HG03354 (cell line): Measurements from ENCODE around the gene MAN1B1.
"Not testable (repeated sequence)": the region's sequence is repeated elsewhere in the genome, so short reads cannot be mapped to it uniquely, and the experiment has no call there.

ENCODE experiments used
- ATAC-seq: cut with Tn5 transposase; IDR thresholded peaks from one replicate; pipeline ENCODE4 v1.9.1; 2021; ENCODE audit warnings: mild to moderate bottlenecking; ENCODE audit not compliant: unreplicated experiment, poor library complexity, severe bottlenecking

MAN1B1 gene

DNA sequence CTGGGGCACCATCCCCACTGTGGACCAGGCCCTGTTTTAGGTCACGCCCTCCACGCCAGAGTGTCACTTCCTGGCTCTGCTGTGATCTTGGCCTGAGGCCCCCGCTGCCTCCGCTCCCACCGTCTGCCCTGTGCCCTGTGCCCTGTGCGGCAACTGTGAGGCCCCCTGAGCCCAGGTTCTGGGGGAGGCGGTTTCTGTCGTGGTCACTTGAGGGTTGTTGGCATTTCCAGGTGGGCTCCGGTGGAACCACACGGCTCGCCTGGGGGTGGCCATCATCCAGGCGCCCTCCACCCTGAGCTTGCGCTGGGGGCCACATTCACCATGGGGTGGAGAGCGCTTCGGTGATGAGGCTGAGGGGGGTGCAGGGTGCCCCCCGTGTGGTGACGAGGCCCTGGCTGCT is 21.2 kb downstream of the MAN1B1 start:
- no peak for ATAC-seq

DNA sequence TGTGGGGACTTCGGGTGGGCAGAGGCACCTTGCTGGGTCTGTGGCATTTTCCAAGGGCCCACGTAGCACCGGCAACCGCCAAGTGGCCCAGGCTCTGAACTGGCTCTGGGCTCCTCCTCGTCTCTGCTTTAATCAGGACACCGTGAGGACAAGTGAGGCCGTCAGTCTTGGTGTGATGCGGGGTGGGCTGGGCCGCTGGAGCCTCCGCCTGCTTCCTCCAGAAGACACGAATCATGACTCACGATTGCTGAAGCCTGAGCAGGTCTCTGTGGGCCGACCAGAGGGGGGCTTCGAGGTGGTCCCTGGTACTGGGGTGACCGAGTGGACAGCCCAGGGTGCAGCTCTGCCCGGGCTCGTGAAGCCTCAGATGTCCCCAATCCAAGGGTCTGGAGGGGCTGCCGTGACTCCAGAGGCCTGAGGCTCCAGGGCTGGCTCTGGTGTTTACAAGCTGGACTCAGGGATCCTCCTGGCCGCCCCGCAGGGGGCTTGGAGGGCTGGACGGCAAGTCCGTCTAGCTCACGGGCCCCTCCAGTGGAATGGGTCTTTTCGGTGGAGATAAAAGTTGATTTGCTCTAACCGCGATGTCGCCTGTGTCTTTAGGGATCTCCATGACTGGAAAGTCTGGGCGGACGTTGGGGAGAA is 21.9 kb downstream of the MAN1B1 start:
- ATAC-seq: no peak

DNA sequence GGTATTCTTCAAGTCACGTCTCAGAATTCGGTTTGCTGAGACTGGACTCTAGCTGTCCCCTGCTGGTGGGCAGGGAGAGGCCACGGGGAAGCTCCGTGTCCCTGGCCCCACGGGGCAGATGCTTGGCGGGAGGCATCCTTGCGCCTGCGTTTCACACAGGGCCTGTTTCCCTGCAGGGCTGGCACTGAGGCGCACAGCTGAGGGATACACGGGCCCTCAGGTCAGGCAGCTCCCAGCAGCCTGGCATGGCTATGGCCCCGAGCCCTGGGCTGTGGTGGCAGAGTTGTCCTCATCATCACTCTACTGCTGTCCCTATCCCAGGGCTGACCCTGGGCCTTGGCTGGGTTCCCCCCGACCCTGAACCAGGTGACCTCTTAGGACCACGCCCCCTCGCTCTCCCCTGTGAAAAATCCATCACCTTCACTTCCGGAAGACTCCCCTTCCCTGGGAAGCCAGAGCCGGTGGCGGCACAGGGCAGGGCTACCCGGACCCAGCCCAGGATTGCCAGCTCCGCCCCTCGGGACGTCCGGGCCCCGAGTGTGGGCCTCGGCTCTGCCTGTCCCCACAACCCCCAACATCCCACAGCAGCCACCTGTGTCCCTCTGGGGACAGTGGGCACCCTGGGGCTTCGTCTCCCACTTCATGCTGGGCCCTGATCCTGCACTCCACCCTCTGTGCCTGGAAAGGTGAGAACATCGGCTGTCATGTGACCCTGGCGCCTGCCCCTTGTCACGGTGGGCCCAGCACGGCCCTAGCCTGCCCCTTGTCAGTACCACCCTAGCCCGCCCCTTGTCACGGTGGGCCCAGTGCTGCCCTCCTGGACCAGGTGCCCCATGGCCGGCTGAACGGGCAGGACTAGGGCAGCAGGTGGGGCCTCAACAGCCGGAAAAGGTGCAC is 22.7 kb downstream of the MAN1B1 start:
- no peak for ATAC-seq

DNA sequence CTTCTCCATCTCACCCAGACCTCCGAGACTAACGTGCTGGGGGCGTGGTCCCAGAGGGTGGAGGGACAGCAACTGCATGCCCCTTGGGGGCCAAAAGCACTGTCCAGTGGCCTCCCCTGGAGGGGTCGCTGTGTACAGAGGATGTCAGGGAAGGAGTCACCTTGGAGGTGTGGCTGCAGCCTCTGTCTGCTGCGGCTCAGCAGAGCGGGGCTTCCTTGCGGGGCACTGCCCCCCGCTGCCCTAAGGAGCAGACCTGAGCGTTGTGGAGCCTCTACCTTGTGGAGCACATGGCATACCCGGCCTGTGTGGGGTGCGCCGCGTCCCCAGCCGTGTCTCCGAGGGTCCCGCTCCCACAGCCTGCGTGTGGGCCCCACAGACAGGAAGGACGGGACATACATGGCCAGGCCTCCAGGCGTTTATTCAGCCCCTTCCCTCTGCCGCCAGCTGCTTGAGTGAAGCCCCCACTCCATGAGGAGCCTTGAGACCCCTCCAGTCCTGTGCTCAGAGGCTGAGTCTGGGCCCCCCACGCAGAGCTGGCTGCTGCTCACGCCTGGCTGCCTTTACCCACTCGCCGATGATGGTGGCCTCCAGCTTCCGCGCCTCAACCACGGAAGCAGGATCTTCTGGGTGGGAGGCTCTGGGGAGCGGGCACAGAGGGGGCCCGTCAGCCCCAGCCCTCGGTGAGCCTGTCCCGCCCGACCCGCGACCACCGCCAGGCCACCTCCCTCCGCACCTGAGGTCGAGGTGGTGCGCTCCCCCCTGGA is 23.5 kb downstream of the MAN1B1 start:
- no peak for ATAC-seq

DNA sequence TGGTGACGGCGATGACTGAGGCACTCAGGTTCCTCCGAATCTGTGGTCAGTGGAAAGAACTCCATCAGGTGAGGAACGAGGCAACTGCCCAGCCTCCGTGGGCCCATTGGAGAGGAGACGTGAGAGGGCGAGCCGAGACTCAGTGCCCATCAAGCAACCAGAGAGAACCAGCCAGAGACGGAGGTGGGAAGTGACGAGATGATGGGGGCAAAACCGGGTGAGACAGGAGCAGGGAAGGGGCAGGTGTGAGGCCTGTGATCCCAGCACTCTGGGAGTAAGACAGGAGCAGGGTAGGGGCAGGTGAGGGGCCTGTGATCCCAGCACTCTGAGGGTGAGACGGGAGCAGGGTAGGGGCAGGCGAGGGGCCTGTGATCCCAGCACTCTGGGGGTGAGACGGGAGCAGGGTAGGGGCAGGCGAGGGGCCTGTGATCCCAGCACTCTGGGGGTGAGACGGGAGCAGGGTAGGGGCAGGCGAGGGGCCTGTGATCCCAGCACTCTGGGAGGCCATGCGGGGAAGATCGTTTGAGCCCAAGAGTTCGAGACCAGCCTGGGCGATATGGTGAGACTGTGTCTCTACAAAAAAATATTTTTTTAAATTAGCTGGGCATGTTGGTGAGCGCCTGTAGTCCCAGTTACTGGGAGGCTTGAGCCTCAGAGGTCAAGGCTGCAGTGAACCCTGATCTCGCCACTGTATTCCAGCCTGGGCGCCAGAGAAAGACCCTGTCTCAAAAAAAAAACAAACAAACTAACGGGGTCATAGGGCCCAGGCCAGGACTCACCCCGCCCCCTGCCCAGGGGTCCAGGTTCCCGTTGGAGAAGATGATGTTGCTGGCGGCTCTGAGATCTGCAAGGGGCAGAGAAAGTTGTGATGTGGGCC is 24.4 kb downstream of the MAN1B1 start:
- no peak for ATAC-seq

DNA sequence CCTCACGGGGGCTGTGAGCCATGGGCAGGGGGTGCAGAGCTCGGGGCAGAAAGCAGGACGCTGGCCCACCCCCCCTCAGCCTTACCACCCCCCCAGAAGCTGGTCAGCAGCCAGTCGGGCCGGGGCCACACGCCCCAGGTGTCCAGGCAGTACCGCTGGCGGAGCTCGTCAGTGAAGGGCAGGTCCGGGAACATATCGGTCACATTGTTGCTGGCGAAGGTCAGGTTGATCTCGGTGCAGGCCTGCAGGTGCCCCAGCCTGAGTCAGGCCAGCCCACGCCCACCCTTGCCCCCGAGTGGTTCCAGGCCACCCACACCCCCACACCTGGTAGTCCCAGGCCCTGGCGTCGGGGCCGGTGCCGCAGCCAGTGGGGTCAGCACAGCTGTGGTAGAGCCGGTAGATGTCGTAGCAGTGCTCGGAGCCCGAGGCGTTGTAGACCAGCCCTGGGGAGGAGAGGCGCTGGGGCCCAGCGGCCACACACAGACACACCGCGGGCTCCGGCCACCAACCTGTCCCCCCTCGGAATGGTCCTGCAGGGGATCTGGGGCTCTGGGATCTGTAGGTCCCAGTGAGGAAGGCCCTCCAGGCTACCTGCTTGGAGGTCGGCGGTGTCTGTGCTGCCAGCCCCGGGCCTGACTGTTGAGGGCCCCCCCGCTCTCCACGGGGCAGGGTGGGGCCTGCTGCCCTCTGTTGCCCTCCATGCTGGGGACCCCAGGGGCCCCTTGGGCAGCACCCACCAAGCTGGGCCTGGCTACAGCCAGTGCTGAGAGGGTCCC is 25.2 kb downstream of the MAN1B1 start:
- ATAC-seq: no peak

DNA sequence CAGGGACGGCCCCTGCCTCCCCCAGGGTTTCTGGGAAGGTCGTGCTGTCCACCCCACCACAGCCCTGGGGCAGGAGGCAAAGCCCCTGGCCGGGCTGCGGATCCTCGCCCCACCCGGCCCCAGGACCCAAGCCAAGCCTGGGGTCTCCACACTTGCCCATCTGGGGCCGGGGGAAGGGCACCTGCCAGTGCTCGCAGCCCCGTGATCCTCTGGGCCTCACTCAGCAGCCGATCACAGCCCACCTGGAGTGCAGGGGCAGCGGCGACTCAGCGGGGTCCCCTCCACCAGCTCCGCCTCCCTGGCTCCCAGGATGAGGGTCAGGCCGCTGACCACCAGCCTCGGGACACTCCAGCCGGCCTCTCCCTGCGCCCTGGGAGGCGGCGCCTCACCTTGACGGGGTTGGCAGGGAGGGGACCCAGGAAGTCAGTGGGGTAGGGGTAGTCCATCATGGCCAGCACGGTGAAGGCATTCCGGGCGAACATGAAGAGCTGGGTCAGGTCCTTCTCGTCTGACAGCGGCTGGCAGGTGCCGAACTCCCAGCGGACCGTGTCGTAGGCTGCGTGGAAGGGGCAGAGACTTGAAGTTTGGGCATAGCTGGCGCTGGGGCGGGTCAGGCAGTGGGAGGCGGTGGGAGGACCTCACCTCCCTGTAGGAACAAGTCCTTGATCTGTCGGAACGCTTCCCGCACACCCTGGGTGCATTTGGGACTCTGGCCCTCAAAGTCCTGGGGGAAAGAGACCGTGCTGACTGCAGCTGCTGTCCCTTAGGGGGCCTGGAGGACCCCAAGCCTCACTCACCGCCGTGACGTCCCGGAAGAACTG is 26.0 kb downstream of the MAN1B1 start:
- ATAC-seq: no peak

DNA sequence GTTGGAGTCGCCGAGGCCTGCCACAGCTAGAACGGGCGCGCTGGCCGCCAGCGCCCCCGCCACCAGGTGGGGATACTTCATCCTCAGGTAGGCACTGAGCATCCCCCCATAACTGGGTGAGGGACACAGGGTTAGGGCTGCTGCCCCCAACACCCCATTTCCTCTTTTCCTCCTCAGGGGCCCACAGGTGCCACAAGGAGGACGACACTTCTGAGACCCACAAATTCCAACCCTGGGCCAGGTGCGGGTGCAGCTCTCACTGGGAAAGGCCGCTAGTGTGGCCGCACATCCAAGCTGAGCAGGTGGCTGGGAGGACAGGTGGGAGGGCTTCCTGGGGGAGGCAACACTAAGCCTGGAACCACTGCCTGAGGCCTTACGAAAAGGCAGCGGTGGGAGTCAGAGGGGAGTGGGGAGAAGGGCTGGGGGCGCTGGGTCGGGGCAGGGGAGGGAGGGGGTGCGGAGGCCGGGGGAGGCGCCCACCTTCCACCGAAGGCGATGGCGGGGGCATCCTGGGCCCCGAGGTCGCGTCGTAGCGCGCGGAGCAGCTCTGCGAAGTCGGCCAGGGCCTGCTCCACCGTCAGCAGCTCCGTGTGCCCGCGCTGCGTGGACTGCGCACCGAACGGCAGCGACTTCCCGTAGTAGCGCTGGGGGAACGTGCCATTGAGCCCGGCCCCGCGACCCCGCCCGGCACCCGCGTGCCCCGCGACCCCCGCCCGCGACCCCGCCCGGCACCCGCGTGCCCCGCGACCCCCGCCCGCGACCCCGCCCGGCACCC is 26.8 kb downstream of the MAN1B1 start:
- no peak for ATAC-seq

DNA sequence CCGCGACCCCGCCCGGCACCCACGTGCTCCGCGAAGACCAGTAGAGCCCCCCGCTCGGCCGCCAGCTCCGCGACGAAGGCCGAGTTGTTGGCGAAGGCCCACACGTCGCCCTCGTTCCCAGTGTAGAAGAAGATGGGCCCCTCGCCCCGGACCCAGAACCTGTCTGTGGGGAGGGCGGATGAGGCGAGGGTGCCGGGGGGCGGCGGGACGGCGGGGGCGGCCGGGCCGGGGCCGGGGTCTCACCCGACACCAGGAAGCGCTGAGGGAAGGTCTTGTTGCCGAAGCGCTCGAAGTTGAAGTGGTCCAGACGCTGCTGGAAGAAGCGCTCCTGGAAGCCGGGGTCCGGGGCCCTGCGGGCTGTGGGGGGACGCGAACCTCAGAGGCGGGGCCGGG is 27.4 kb downstream of the MAN1B1 start:
- ATAC-seq: peak; percentile 18

DNA sequence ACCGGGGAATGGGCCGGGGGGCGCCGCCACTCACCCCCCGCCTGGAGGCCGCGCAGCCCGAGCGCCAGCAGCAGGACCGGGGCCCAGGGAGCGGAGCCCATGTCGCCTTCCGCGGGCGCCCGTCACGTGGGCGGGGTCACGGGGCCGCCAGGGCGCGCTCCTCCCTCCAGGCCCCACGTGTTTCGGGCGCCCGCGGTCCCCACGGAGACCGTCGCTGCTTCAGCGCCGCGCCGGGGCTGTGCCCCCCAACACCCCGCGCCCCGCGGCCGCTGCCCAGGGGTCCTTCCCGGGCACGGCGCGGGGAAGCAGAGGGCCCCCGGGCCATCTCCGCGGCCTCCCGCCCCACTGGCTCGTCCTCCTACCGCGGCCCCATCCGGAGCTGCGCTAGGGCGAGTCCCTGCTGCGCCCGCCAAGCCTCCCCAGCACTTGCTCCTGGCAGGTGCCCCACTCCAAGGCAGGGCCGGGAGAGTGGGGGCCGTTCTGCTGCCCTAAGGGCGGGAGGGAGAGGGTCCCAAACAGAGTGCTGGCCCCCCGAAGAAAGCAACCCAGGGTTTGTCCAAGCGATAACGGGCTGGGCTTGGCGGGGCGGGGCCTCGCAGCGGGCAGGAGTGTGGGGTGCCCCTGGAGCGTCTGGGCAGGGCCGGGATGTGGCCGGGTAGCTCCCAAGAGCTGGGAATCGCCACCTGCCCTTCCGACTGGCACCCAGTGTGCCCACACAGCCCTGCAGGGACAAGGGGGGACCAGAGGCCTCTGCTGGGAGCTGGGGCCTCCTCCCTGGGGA is 28.0 kb downstream of the MAN1B1 start, which contains the start of gene DPP7:
TSS of gene DPP7 (minus strand) at position 121 of the 781 bp plus-strand sequence. CDS start at position 101, 20 bp downstream.
- peak; percentile 71 for ATAC-seq

DNA sequence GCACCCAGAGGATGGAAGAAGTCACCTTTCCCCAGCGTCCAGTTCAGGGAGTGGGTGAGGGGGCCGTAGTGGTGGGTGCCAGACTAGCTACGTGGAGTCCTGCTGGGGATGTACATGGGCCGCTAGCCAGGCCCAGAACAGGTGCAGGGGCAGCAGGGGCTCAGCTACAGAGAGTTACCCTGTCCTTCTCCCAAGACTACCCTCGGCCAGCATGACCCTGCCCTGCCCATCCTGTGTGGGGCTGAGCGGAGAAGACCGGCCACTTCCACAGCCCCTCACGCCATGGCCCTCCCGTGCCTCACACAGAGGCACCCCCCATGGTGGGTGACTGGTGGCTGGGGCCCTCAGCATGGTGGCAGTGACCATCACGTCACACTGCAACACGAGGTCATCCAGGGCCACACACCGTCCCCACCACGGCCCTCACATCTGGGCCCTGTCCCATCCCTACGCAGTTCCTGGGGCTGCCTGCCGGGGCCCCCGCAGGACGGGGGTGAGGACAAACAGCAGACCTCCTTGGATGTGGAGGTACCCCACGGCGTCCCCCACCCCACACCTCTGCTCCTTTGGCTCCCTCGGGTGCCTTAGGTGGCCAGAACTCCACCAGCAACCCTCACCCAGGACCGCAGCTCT is 28.7 kb downstream of the MAN1B1 start:
- ATAC-seq: no peak

DNA sequence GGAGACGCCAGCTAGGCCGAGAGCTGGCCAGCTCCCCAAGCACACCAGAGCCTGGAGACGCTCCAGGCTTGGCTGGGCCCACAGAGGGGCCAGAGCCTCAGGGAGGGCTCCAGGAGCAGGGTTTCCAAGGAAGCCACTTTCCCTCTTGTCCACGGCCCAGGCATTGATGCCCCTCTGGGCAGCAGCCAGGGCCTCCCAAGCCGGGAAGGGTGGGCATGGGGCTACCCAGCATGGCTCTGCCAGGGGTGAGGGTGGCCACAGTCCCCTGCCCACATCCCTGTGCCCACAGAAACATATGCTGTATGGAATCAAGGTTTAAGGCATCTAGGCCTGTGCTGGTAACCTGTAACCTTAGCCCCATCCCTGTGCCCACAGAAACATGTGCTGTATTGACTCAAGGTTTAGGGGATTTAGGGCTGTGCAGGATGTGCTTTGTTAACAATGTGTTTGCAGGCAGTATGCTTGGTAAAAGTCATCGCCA is 29.3 kb downstream of the MAN1B1 start:
- ATAC-seq: no peak

DNA sequence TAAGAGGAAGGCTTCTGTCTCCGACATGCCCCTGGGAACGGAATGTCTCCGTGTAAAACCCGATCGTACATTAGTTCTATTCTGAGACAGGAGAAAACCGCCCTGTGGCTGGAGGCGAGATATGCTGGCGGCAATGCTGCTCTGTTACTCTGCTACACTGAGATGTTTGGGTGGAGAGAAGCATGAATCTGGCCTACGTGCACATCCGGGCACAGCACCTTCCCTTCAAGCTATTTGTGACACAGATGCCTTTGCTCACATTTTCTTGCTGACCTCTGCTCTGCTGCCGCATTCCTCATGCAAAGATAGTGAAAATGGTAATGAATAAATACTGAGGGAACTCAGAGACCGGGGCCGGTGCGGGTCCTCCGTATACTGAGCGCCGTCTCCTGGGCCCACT is 29.9 kb downstream of the MAN1B1 start:
- ATAC-seq: no peak

DNA sequence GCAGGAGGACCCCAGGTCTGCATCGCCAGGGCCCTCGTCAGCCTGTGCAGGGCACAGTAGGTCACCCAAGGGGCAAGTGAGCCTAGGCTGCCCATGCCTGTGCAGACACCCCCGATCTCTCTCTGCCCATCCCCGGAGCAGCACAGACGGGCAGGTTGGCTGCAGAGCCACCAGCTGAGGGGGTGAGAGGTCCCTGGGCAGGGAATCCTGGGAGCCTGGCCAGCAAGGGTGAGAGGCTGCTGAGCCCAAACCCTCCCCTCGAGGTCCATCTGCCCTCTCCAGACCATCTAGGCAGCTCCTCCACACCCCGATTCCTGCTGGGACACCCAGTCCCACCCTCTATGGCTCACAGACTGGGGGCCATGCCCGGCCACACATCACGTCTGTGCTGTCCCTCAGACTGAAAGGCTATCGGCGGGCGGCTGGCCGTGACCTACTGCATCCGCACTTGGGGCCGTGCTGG is 30.5 kb downstream of the MAN1B1 start:
- ATAC-seq: no peak

DNA sequence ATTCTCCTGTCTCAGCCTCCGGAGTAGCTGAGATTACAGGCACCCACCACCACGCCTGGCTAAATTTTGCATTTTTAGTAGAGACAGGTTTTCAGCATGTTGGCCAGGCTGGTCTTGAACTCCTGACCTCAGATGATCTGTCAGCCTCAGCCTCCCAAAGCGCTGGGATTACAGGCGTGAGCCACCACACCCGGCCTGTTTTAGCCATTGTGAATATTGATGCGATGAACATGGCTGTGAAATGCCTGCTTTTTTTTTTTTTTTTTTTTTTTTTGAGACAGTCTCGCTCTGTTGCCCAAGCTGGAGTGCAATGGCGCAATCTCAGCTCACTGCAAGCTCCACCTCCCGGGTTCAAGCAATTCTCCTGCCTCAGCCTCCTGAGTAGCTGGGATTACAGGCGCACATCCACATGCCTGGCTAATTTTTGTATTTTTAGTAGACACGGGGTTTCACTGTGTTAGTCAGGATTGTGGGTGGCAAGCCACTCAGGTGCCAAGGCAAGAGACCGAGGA is 31.4 kb downstream of the MAN1B1 start:
- not testable (repeated sequence) for ATAC-seq
